ENCODE results near the gene FCN1.

DNA sequence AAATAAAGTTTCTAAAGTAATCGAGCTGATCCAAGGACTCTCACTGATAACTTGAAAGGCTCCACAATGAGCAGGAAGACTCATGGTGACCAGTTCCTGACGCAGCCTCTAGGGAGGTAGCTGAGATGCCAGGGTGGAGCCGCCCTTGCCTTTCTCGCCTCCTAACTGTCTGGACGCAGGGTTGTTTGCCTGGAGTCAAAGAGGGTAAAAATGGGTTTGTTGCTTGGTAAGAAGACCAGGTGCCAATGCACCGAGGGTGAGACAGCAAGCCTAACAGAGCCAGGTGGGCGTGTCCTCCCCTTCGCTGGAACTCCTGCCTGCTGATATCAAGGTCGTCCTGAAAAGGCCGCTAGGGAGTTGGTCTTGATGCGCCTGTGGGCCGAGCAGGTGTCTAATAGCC is 48.6 kb upstream of the FCN1 start:
- TF ChIP-seq CTCF (IDR thresholded peaks at IDR 0.05 in 8 of 11, conservative IDR thresholded peaks at IDR 0.05 in 3 of 11), result no peak
- no peak for TF ChIP-seq POLR2AphosphoS5 (IDR thresholded peaks at IDR 0.05)
- TF ChIP-seq POLR2A (IDR thresholded peaks at IDR 0.05), result no peak

Measured in spleen (tissue), 7 donors.